Fibroblast of skin of right biceps (primary cell): ENCODE data around the gene USP26.
A peak's percentile ranks its signal among the peaks of the same experiment; 100 is the strongest.
"Not testable (repeated sequence)": the region's sequence is repeated elsewhere in the genome, so short reads cannot be mapped to it uniquely, and the experiment has no call there.

Source experiments
- DNase-seq: peaks from one replicate; pipeline ENCODE4 v3.0.0-alpha.2; 2013

Gene USP26

GRCh38 chrX:133097031-133097430 lies at the start of gene USP26:
Gene USP26, minus strand, starts transcription at chrX:133097109. Its CDS starts 68,889 bp downstream, at chrX:133028220.
- DNase-seq, result no peak

GRCh38 chrX:133134282-133134681 lies 37.4 kb upstream of the USP26 start:
- DNase-seq, result no peak

GRCh38 chrX:133120406-133120805 lies 23.5 kb upstream of the USP26 start:
- no peak for DNase-seq

GRCh38 chrX:133094098-133094731 lies 2.7 kb downstream of the USP26 start:
- no peak for DNase-seq

- DNase-seq, result peak; percentile 46
These were observed 6.6 kb downstream of the USP26 start for GRCh38 chrX:133090236-133090809.

- no peak for DNase-seq
These were observed 7.5 kb downstream of the USP26 start for GRCh38 chrX:133089411-133089810.

- no peak for DNase-seq
These were observed 11.1 kb downstream of the USP26 start for GRCh38 chrX:133085785-133086184.

- DNase-seq, result not testable (repeated sequence)
These were observed 11.9 kb downstream of the USP26 start for GRCh38 chrX:133085056-133085455.

- no peak for DNase-seq
These were observed 13.0 kb downstream of the USP26 start for GRCh38 chrX:133083899-133084298.

GRCh38 chrX:133081990-133082389 lies 14.9 kb downstream of the USP26 start:
- no peak for DNase-seq

GRCh38 chrX:133077856-133078255 lies 19.1 kb downstream of the USP26 start:
- DNase-seq, result not testable (repeated sequence)

- no peak for DNase-seq
These were observed 24.3 kb downstream of the USP26 start for GRCh38 chrX:133072566-133072965.

GRCh38 chrX:133068461-133068860 lies 28.4 kb downstream of the USP26 start:
- no peak for DNase-seq

GRCh38 chrX:133056341-133056740 lies 40.6 kb downstream of the USP26 start:
- peak; percentile 35 for DNase-seq

GRCh38 chrX:133054761-133055405 lies 42.0 kb downstream of the USP26 start:
- DNase-seq, result peak; percentile 1

- DNase-seq, result peak; percentile 44
These were observed 42.9 kb downstream of the USP26 start for GRCh38 chrX:133053861-133054598.

GRCh38 chrX:133048751-133049150 lies 48.2 kb downstream of the USP26 start:
- DNase-seq, result no peak

GRCh38 chrX:133046601-133047000 lies 50.3 kb downstream of the USP26 start:
- no peak for DNase-seq

- peak; percentile 9 for DNase-seq
These were observed 50.9 kb downstream of the USP26 start for GRCh38 chrX:133045986-133046385.

- DNase-seq, result not testable (repeated sequence)
These were observed 52.6 kb downstream of the USP26 start for GRCh38 chrX:133044145-133044786.

- DNase-seq, result no peak
These were observed 54.6 kb downstream of the USP26 start for GRCh38 chrX:133042260-133042659.

GRCh38 chrX:133033010-133033409 lies 63.9 kb downstream of the USP26 start:
- no peak for DNase-seq

GRCh38 chrX:133018229-133018628 lies 78.7 kb downstream of the USP26 start:
- no peak for DNase-seq
